Activated CD4-positive, alpha-beta T cell treated with anti-CD3 and anti-CD28 coated beads for 36 hours (primary cell): Measurements from ENCODE around the gene PTGS1. TPM values are rescaled to one million over a fixed set of nuclear protein-coding genes. Genes with fewer than 3 reads are reported as not detected.

Experiments
- ATAC-seq: fragments of 200-7000 bp; cut with Tn5 transposase; one replicate; pipeline ENCODE4 v1.10.0; 2021; ENCODE audit warnings: mild to moderate bottlenecking, moderate library complexity
- CTCF ChIA-PET: fragments of 350-600 bp; sonication (Branson Sonifier 250); formaldehyde crosslinking; loops from one replicate; lab custom pipeline; 2021; ENCODE audit warnings: antibody characterized with exemption; lab: Charles Lee
- POLR2A ChIA-PET: fragments of 350-600 bp; sonication (Branson Sonifier 250); formaldehyde crosslinking; loops from one replicate; lab custom pipeline; 2021; ENCODE audit warnings: antibody characterized with exemption, inconsistent platforms; lab: Charles Lee
- DNase-seq: peaks from one replicate; pipeline ENCODE4 v3.0.0-alpha.2; 2020
- H3K27ac Mint-ChIP-seq: one replicate; pipeline ENCODE4 v1.8.0; 2021; ENCODE audit warnings: mixed read lengths
- H3K27me3 Mint-ChIP-seq: one replicate; pipeline ENCODE4 v1.8.0; 2021; ENCODE audit warnings: mixed read lengths
- H3K36me3 Mint-ChIP-seq: one replicate; pipeline ENCODE4 v1.8.0; 2021; ENCODE audit warnings: low read depth, mixed read lengths
- H3K4me1 Mint-ChIP-seq: one replicate; pipeline ENCODE4 v1.8.0; 2021; ENCODE audit warnings: mixed read lengths
- H3K4me3 Mint-ChIP-seq: one replicate; pipeline ENCODE4 v1.8.0; 2021; ENCODE audit warnings: mild to moderate bottlenecking, moderate library complexity, mixed read lengths
- H3K9me3 Mint-ChIP-seq: one replicate; pipeline ENCODE4 v1.8.0; 2021; ENCODE audit warnings: low read depth, mixed read lengths
- intact Hi-C, 2 experiments: fragments of 100-400 bp; cut with DNase I in 1 of 2; cut with micrococcal nuclease in 1 of 2; formaldehyde crosslinking; loops; one replicate each; pipeline versions ENCODE4 v1.14.2 to v1.15.1; 2022 to 2024; cut with DNase I, micrococcal nuclease
- total RNA-seq, 2 experiments: library from RNA; stranded (reverse); gene quantifications; one replicate each; pipeline ENCODE4 v1.2.3, GENCODE V29; 2021

PTGS1 gene
- total RNA-seq, 2 experiments from 2014 or later: 0.09 TPM; not detected in 1

- no peak for ATAC-seq
- DNase-seq: no peak
- Mint-ChIP-seq H3K27me3 (peaks cover 18% of the 10 kb centered on the region), H3K27ac (no peak overlapping the region), H3K4me3 (no peak overlapping the region), H3K4me1 (no peaks in the 10 kb centered on the region), H3K9me3 (peaks cover 7% of the 10 kb centered on the region), H3K36me3 (no peaks in the 10 kb centered on the region)
- CTCF ChIA-PET: no interaction called here
- POLR2A ChIA-PET: no interaction called here
- intact Hi-C loops: loop anchor here in 1 of 2 experiments (5.0 to 10.0 kb wide), 2 partner anchors 76 to 428 kb away; partner anchors contain the start of gene OR1K1
Observed at GRCh38 chr9:122376796-122377195, 6.0 kb downstream of the PTGS1 start.

- Mint-ChIP-seq H3K4me3 (no peak overlapping the region), H3K4me1 (no peaks in the 10 kb centered on the region), H3K27ac (no peak overlapping the region), H3K27me3 (peaks cover 13% of the 10 kb centered on the region), H3K36me3 (no peaks in the 10 kb centered on the region), H3K9me3 (peaks cover 7% of the 10 kb centered on the region)
- ATAC-seq (no peak), DNase-seq (no peak)
- CTCF ChIA-PET: no interaction called here
- POLR2A ChIA-PET: no interaction called here
- intact Hi-C loops: loop anchor here (2.0 to 10.0 kb wide), 4 partner anchors 75 to 433 kb away; partner anchors contain the start of gene OR1K1 (in 1 of the 2)
Observed at GRCh38 chr9:122377241-122378164, 6.7 kb downstream of the PTGS1 start.

- ChIA-PET CTCF (no interaction called here), POLR2A (no interaction called here)
- Mint-ChIP-seq H3K4me1 (no peaks in the 10 kb centered on the region), H3K4me3 (no peak overlapping the region), H3K9me3 (peaks cover 7% of the 10 kb centered on the region), H3K36me3 (no peaks in the 10 kb centered on the region), H3K27ac (no peak overlapping the region), H3K27me3 (peaks cover 10% of the 10 kb centered on the region)
- DNase-seq (no peak), ATAC-seq (no peak)
- intact Hi-C loops: loop anchor here (2.0 to 10.0 kb wide), 4 partner anchors 74 to 433 kb away; partner anchors contain the start of gene OR1K1 (in 1 of the 2)
Observed at GRCh38 chr9:122378236-122378635, 7.4 kb downstream of the PTGS1 start.

GRCh38 chr9:122379340-122379739 is 8.5 kb downstream of the PTGS1 start:
- ChIA-PET CTCF (no interaction called here), POLR2A (no interaction called here)
- Mint-ChIP-seq H3K9me3 (peaks cover 7% of the 10 kb centered on the region), H3K36me3 (no peaks in the 10 kb centered on the region), H3K27ac (no peak overlapping the region), H3K4me1 (no peaks in the 10 kb centered on the region), H3K27me3 (peaks cover 10% of the 10 kb centered on the region), H3K4me3 (no peak overlapping the region)
- intact Hi-C loops: loop anchor here (2.0 to 10.0 kb wide), 4 partner anchors 73 to 431 kb away; partner anchors contain the start of gene OR1K1 (in 1 of the 2)
- DNase-seq (peak; percentile 53), ATAC-seq (no peak)

GRCh38 chr9:122380293-122380692 is 9.5 kb downstream of the PTGS1 start:
- peaks cover 10% of the 10 kb centered on the region for H3K27me3 Mint-ChIP-seq
- DNase-seq: no peak
- ChIA-PET CTCF (no interaction called here), POLR2A (no interaction called here)
- intact Hi-C loops: no loop called here
- peaks cover 7% of the 10 kb centered on the region for H3K9me3 Mint-ChIP-seq
- H3K27ac Mint-ChIP-seq: no peak overlapping the region
- no peak for ATAC-seq
- H3K36me3 Mint-ChIP-seq: no peaks in the 10 kb centered on the region
- H3K4me1 Mint-ChIP-seq: no peaks in the 10 kb centered on the region
- H3K4me3 Mint-ChIP-seq: no peak overlapping the region

- DNase-seq: no peak
- H3K36me3 Mint-ChIP-seq: no peaks in the 10 kb centered on the region
- ATAC-seq: no peak
- no peak overlapping the region for H3K4me3 Mint-ChIP-seq
- ChIA-PET POLR2A (no interaction called here), CTCF (interaction anchor here (1.2 kb wide), 1 partner anchor 282 kb away, joined by 4 read pairs; no protein-coding TSS in a partner anchor)
- H3K27me3 Mint-ChIP-seq: peaks cover 5% of the 10 kb centered on the region
- H3K4me1 Mint-ChIP-seq: no peaks in the 10 kb centered on the region
- H3K27ac Mint-ChIP-seq: no peak overlapping the region
- H3K9me3 Mint-ChIP-seq: peaks cover 7% of the 10 kb centered on the region
- intact Hi-C loops: no loop called here
Observed at GRCh38 chr9:122381206-122381950, 10.6 kb downstream of the PTGS1 start.

GRCh38 chr9:122382901-122383850 is 12.4 kb downstream of the PTGS1 start:
- ATAC-seq (no peak), DNase-seq (no peak)
- no peak overlapping the region for H3K27ac Mint-ChIP-seq
- H3K4me3 Mint-ChIP-seq: no peak overlapping the region
- no peaks in the 10 kb centered on the region for H3K27me3 Mint-ChIP-seq
- ChIA-PET CTCF (interaction anchor here (0.6 to 1.2 kb wide), 2 partner anchors 284 to 960 kb away, joined by 3 to 4 read pairs; no protein-coding TSS in a partner anchor), POLR2A (no interaction called here)
- no peaks in the 10 kb centered on the region for H3K36me3 Mint-ChIP-seq
- peaks cover 7% of the 10 kb centered on the region for H3K9me3 Mint-ChIP-seq
- no peaks in the 10 kb centered on the region for H3K4me1 Mint-ChIP-seq
- intact Hi-C loops: no loop called here

- no peak overlapping the region for H3K27ac Mint-ChIP-seq
- H3K4me1 Mint-ChIP-seq: no peaks in the 10 kb centered on the region
- DNase-seq (no peak), ATAC-seq (no peak)
- H3K4me3 Mint-ChIP-seq: no peak overlapping the region
- ChIA-PET CTCF (no interaction called here), POLR2A (no interaction called here)
- H3K27me3 Mint-ChIP-seq: no peaks in the 10 kb centered on the region
- peaks cover 7% of the 10 kb centered on the region for H3K9me3 Mint-ChIP-seq
- intact Hi-C loops: no loop called here
- H3K36me3 Mint-ChIP-seq: no peaks in the 10 kb centered on the region
Observed at GRCh38 chr9:122383992-122384461, 13.2 kb downstream of the PTGS1 start.

- ATAC-seq: no peak
- Mint-ChIP-seq H3K36me3 (no peaks in the 10 kb centered on the region), H3K4me3 (no peak overlapping the region), H3K27ac (no peak overlapping the region), H3K9me3 (no peaks in the 10 kb centered on the region), H3K4me1 (no peaks in the 10 kb centered on the region), H3K27me3 (peaks cover 5% of the 10 kb centered on the region)
- intact Hi-C loops: no loop called here
- ChIA-PET POLR2A (no interaction called here), CTCF (no interaction called here)
- no peak for DNase-seq
Observed at GRCh38 chr9:122386311-122386872, 15.6 kb downstream of the PTGS1 start.

- ChIA-PET POLR2A (no interaction called here), CTCF (interaction anchor here (0.6 to 1.5 kb wide), 2 partner anchors 31 to 111 kb away, joined by 3 read pairs; no protein-coding TSS in a partner anchor)
- H3K9me3 Mint-ChIP-seq: no peaks in the 10 kb centered on the region
- H3K4me1 Mint-ChIP-seq: no peaks in the 10 kb centered on the region
- H3K36me3 Mint-ChIP-seq: no peaks in the 10 kb centered on the region
- no peak overlapping the region for H3K27ac Mint-ChIP-seq
- DNase-seq (no peak), ATAC-seq (no peak)
- H3K27me3 Mint-ChIP-seq: peaks cover 5% of the 10 kb centered on the region
- intact Hi-C loops: no loop called here
- no peak overlapping the region for H3K4me3 Mint-ChIP-seq
Observed at GRCh38 chr9:122387536-122387935, 16.7 kb downstream of the PTGS1 start.
